GM19468 (cell line): Measurements from ENCODE around the gene CDC42BPA.
"Not testable (repeated sequence)": the region's sequence is repeated elsewhere in the genome, so short reads cannot be mapped to it uniquely, and the experiment has no call there.

Experiments used
- ATAC-seq: cut with Tn5 transposase; IDR thresholded peaks from one replicate; pipeline ENCODE4 v1.9.1; 2021; ENCODE audit warnings: mild to moderate bottlenecking, moderate library complexity, moderate number of reproducible peaks; ENCODE audit not compliant: unreplicated experiment; ENCODE audit errors: extremely low read depth

The CDC42BPA gene

GRCh38 chr1:227161470-227161869 is 156.8 kb downstream of the CDC42BPA start:
- ATAC-seq = no peak

GRCh38 chr1:227156520-227156919 is 161.8 kb downstream of the CDC42BPA start:
- ATAC-seq = no peak

- no peak for ATAC-seq
Measured at GRCh38 chr1:227155688-227156087, 162.6 kb downstream of the CDC42BPA start.

- ATAC-seq = no peak
Measured at GRCh38 chr1:227155004-227155403, 163.3 kb downstream of the CDC42BPA start.

GRCh38 chr1:227152525-227152924 is 165.8 kb downstream of the CDC42BPA start:
- no peak for ATAC-seq

GRCh38 chr1:227140376-227140775 is 177.9 kb downstream of the CDC42BPA start:
- no peak for ATAC-seq

DNA sequence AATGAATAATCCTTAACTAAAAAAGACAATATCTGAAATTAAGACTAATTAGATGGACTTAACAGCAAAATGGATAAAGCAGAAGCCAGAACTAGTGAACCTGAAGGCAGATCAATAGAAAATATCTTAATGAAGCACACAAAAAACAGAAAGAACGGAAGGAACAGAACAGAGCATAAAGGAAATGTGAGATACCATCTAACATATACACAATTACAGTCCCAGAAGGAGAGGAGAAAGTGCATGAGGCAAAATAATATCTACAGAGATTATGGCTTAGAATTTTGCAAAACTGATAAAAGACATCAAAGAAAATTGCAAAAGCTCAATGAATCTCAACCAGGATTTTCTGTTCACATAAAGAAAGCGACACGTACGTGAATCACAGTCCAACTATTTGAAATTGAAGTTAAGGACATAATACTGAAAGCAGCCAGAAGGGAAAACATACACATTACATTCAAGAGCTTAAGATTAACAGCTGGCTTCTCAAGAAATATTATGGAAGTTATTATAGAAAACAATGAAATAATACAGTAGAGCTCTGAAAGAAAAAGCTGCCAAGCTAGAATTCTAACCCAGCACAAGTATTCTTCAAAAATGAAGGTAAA is 182.0 kb downstream of the CDC42BPA start:
- no peak for ATAC-seq

DNA sequence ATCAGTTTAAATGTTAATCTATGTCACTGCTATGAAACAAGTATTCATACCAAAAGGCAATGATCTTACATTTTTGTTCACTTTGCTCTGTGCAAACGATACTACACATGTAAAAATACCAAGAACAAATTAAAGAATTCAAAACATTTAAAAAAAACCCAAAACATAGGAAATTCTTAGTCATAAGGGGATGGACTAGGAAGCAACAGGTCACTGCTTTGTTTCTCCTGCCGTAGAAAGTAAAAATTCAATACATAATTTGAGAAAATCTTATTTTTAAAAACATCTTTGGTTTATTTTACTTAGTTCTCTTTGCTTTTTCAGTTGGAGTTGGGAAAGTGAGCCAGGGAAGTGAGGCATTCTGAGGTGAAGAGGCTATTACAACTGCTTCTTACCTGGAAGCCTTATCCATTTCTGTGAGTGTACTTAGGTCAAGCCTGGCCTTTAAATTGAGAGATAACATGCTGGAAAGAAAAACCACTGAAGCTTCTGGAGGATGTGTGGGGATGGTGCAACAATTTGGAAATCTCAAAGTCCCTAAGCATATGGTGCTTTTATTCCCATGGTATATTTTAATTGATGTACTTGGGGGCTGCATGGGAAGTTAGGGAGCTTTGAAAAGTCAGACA is 183.5 kb downstream of the CDC42BPA start:
- no peak for ATAC-seq

- not testable (repeated sequence) for ATAC-seq
Measured at GRCh38 chr1:227132695-227133094, 185.6 kb downstream of the CDC42BPA start.

DNA sequence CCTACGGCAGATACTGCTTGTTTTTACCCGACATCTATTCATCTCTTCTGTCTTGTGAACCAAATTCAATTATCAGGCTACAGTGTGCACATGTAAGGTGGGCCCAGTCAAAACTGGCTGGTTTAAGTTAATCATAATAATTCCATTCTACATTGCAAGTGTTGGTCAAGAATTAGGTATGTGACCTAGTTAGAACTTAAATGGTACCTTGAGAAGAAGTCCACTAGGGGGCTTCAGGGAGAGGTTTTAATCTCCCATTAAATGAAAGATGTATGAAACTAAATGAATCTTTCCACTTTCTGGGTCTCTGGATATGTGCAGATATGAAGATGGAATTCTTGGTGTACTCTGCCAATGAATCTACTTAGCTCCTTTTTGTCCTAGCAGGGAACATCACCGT is 187.1 kb downstream of the CDC42BPA start:
- ATAC-seq = no peak

DNA sequence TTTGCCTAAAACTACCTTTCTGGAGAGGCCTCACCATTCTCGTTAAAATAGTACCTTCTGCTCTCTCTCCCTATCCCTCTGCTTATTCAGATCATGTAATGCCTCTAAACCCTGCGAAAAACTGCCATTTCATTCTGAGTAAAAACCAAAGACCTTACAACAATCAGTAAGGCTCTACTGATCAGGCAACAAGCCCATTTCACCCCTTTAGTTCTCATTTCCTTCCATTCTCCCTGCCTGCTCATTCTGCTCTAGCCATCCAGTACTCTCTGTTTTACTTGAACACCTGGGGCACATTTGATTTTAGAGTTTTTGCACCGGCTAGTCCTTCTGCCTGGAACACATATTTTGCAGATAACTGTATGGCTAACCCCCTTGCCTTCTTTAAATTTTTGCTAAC is 190.4 kb downstream of the CDC42BPA start:
- ATAC-seq = no peak

- no peak for ATAC-seq
Measured at GRCh38 chr1:227125929-227126545, 192.3 kb downstream of the CDC42BPA start.

DNA sequence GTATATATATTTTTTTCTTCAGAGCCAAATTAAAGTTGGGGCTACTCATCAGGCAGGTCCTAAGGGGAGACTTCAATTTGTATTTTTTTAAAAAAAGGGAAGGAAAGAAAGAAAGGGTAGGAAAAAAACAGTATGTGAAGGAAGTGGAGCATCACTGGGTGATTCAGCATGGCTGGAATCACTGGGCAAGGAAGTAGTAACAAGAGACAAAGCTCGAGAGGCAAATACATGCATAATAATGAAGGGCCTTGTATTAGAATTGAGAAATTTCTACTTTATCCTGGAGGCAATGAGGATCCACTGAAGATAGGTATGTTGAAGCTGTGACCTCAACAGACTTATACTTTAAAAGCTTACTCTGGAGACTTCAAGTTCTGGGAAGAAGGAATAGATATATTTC is 193.8 kb downstream of the CDC42BPA start:
- ATAC-seq = no peak

DNA sequence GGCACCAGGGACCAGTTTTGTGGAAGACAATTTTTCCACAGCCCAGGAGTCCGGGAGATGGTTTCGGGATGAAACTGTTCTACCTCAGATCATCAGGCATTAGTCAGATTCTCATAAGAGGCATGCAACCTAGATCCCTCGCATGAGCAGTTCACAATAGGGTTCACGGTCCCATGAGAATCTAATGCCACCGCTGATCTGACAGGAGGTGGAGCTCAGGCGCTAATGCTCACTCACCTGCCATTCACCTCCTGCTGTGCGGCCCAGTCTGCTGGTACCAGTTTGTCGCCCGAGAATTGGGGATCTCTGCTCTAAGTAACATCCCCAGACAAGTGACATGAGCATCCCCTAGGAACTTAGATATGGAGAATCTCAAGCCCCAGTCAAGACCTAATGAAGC is 197.5 kb downstream of the CDC42BPA start:
- ATAC-seq = no peak

DNA sequence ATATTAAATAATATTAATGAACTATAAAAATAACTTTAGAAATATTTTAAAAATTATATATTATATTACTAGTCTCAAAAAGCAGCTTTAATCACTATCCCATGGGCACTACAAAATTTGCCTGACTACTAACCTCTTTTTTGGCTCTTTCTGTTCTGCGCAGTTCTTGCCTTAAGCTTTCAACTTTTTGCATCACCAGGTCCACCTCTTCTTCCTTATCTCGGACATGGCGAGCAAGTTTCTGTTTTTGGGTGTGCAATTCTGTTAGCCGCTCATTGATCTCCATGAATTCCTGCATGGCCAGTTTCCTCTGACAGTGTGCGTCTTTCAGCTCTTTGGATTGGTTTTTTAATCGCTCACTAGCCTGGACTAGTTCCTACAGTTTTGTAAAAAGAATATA is 205.8 kb downstream of the CDC42BPA start:
- ATAC-seq = no peak

DNA sequence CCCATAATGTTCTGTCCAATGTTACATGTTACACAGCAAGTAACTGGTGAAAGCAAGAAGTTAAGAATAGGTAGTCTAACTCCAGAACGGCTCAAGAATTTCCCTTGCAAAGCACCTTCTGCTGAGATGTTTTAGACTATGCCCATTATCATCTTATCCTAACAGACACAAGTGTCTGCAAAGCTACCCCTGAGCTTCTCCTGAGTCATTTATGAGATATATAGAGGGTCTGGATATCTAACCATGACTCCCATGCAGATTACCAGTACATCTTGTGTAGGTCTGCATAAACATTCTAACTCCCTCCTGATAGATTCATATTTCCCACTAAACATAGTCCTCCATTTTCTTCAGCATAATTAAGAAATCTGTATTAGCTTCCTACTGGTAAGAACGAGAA is 206.5 kb downstream of the CDC42BPA start:
- ATAC-seq = no peak

- ATAC-seq = not testable (repeated sequence)
Measured at GRCh38 chr1:227105291-227105690, 213.0 kb downstream of the CDC42BPA start.

DNA sequence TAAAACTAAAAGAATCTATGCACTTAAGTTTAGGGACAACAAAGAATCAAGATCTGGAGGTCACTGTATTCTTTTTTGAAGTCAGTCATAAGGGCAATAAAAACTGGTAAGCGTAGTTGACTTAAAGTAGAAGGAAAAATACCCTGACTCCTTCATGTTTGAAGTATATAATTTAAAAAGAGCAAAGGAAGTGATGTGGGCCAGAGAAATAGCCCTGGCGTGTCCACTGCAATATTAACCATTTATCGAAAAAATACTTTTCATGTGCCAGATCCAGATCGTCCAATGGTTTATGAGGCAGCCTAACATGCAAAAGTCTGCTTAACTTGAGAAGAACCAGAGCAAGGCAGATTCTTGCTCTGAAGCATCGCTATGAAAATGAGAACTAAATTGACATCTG is 216.2 kb downstream of the CDC42BPA start:
- ATAC-seq = no peak

- ATAC-seq = no peak
Measured at GRCh38 chr1:227094249-227094966, 223.9 kb downstream of the CDC42BPA start.

DNA sequence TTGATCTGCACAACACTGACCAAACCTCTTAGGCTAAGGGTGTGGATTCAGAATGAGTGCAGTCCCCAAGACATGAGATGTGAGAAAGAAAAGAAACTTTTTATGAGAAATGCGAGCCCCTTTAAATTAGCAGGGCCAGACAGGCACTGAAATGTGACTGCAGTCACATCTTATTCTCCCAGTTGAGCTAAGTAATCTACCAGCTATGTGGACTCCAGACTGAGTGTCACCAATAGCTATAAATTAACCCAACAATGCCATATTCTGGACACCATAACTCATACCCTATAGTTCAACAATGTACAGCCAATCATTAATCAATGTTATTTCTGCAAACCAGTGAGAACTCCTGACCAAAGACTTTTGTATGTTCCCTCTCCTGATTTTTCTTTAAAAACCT is 225.0 kb downstream of the CDC42BPA start:
- no peak for ATAC-seq

- ATAC-seq = no peak
Measured at GRCh38 chr1:227092069-227092468, 226.2 kb downstream of the CDC42BPA start.
